Thyroid gland (tissue), 4 donors: ENCODE data around the gene LRRC27. TPM values are rescaled to one million over a fixed set of nuclear protein-coding genes. Genes with fewer than 3 reads are reported as not detected.

Source experiments
- DNase-seq, 2 donors: peaks; one replicate each; pipeline ENCODE4 v3.0.0-alpha.2; 2019
- H3K27ac ChIP-seq, 3 donors: fragments of 200-600 bp; sonication (generic); 1 replicate in 2 of 3; 2 replicates in 1 of 3; pipeline ENCODE4 v1.5.1; 2016 to 2019; ENCODE audit warnings: mild to moderate bottlenecking in 1 of 3, moderate library complexity in 1 of 3
- H3K27me3 ChIP-seq: fragments of 200-600 bp; sonication (generic); one replicate; pipeline ENCODE4 v1.5.1; 2019
- H3K36me3 ChIP-seq, 2 donors: fragments of 200-600 bp; sonication (generic); one replicate each; pipeline ENCODE4 v1.5.1; 2016 to 2019
- H3K4me1 ChIP-seq, 2 donors: fragments of 200-600 bp; sonication (generic); one replicate each; pipeline ENCODE4 v1.5.1; 2017 to 2019
- H3K4me3 ChIP-seq, 3 donors: fragments of 200-600 bp; sonication (generic); replicated peaks in 1 of 3; 1 replicate in 2 of 3; 2 replicates in 1 of 3; pipeline ENCODE4 v1.5.1; 2016; ENCODE audit warnings: mild to moderate bottlenecking in 1 of 3
- H3K9me3 ChIP-seq: fragments of 200-600 bp; sonication (generic); one replicate; pipeline ENCODE4 v1.5.1; 2017
- POLR2A ChIP-seq, 2 donors: fragments of 450-650 bp; IDR thresholded peaks; one replicate each; pipeline ENCODE4 v1.6.1; 2017; ENCODE audit warnings: antibody characterized with exemption in 2 of 2, mild to moderate bottlenecking in 2 of 2, moderate library complexity in 1 of 2
- WGBS, 2 donors: methylation state at CpG; one replicate each; pipeline ENCODE4 v1.1.5; 2017; 5-methylcytosine and 5-hydroxymethylcytosine counted together
- intact Hi-C: fragments of 100-400 bp; cut with DNase I; formaldehyde crosslinking; loops from one replicate; pipeline ENCODE4 v1.15.1; 2023
- total RNA-seq, 4 donors: library from RNA; depleted of rRNA; stranded (reverse); fragments of >200 nt; gene quantifications; one replicate each; pipeline ENCODE4 v1.2.3, GENCODE V29; 2016
- TF ChIP-seq, protein P1 (sequence below), 6 experiments: fragments of 200-600 bp in 3 of 6; fragments of 450-650 bp in 3 of 6; sonication (generic) in 3 of 6; IDR thresholded peaks; one replicate each; pipeline ENCODE4 v1.5.1; 2016 to 2019; ENCODE audit warnings: antibody characterized with exemption in 6 of 6, mild to moderate bottlenecking in 2 of 6, inconsistent platforms in 1 of 6, moderate library complexity in 1 of 6

Gene LRRC27
- total RNA-seq, 4 donors from 2014 or later, result 14.0 to 24.4 (median 19.4) TPM

DNA sequence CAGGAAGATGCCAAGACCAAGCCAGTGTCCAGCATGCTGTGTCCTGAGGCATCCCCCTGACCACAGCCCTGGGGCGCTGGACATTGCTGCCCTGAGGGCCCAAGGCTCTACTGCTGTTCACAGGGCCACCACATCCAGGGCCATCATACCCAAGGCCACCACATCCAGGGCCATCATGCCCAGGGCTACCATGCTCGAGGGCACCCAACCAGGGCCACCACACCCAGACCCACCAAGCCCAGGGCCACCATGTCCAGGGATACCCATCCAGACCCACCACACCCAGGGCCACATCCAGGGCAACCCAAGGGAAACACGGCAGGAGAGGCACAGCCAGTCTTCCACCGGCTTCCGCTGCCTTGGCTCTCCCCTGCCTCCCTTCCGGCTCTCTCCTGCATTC, 41.4 kb upstream of the LRRC27 start:
- Histone ChIP-seq H3K27ac (no peak overlapping the region), H3K36me3 (no peaks in the 10 kb centered on the region), H3K27me3 (no peaks in the 10 kb centered on the region), H3K4me1 (peaks cover 6 to 15% of the 10 kb centered on the region in 2 donors), H3K4me3 (no peak overlapping the region), H3K9me3 (no peaks in the 10 kb centered on the region)
- TF ChIP-seq POLR2A (IDR thresholded peaks at IDR 0.05), result no peak
- TF ChIP-seq, protein P1, sequence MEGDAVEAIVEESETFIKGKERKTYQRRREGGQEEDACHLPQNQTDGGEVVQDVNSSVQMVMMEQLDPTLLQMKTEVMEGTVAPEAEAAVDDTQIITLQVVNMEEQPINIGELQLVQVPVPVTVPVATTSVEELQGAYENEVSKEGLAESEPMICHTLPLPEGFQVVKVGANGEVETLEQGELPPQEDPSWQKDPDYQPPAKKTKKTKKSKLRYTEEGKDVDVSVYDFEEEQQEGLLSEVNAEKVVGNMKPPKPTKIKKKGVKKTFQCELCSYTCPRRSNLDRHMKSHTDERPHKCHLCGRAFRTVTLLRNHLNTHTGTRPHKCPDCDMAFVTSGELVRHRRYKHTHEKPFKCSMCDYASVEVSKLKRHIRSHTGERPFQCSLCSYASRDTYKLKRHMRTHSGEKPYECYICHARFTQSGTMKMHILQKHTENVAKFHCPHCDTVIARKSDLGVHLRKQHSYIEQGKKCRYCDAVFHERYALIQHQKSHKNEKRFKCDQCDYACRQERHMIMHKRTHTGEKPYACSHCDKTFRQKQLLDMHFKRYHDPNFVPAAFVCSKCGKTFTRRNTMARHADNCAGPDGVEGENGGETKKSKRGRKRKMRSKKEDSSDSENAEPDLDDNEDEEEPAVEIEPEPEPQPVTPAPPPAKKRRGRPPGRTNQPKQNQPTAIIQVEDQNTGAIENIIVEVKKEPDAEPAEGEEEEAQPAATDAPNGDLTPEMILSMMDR (IDR thresholded peaks at IDR 0.05), result no peak
- 93 to 97% methylated on average over 4 to 5 of the region's 6 CpGs for WGBS, 2 donors
- intact Hi-C loops, result no loop called here
- DNase-seq, result no peak

GRCh38 chr10:132291826-132292225, 40.2 kb upstream of the LRRC27 start:
- no peak for TF ChIP-seq POLR2A (IDR thresholded peaks at IDR 0.05)
- TF ChIP-seq, protein P1 (IDR thresholded peaks at IDR 0.05), result no peak
- no peaks in the 10 kb centered on the region for H3K27me3 ChIP-seq
- no peaks in the 10 kb centered on the region for H3K9me3 ChIP-seq
- DNase-seq, result no peak
- H3K4me1 ChIP-seq, result peaks cover 6 to 15% of the 10 kb centered on the region in 2 donors
- intact Hi-C loops, result no loop called here
- H3K36me3 ChIP-seq, result no peaks in the 10 kb centered on the region
- H3K4me3 ChIP-seq, result no peak overlapping the region
- no peak overlapping the region for H3K27ac ChIP-seq
- WGBS, 2 donors, result 79 to 83% methylated on average over 4 to 5 of the region's 5 CpGs

GRCh38 chr10:132292287-132293200, 39.4 kb upstream of the LRRC27 start:
- H3K4me3 ChIP-seq, result no peak overlapping the region
- intact Hi-C loops, result no loop called here
- WGBS, 2 donors, result 59 to 74% methylated on average over 16 to 29 of the region's 30 CpGs
- H3K9me3 ChIP-seq, result no peaks in the 10 kb centered on the region
- no peaks in the 10 kb centered on the region for H3K36me3 ChIP-seq
- TF ChIP-seq POLR2A (IDR thresholded peaks at IDR 0.05), result no peak
- TF ChIP-seq, protein P1 (IDR thresholded peaks at IDR 0.05), result no peak
- H3K27me3 ChIP-seq, result no peaks in the 10 kb centered on the region
- no peak overlapping the region for H3K27ac ChIP-seq
- DNase-seq, result no peak
- peaks cover 6 to 15% of the 10 kb centered on the region in 2 donors for H3K4me1 ChIP-seq

DNA sequence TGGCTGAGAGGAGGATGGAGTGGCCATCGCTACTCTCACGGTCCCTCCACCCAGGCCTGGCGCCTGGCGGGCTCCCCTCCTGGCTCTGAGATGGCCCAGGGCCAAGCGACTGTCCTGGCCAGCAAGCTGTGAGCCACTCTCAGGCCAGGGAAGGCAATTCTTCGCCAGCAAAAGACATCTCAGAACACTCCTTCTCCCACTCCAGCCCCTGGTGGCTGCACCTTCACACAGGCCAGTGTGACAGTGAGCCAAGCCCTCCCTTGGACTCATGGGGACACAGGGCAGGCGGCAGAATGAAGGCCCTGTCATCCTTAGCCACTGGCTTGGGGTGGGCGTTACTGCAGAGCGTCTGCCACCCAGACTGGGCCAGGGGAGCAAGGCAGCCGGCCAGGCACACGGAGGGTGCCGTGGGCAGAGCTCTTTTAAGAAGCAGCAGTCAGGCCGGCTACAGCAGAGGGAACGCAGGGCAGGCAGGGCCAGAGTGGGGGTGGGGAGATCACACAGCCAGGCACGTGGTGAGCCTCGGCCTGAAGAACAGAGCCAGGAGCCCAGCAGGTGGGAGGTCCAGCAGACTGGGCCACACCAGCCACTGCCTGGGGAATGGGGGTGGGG, 38.7 kb upstream of the LRRC27 start:
- H3K4me1 ChIP-seq, result peaks cover 6 to 15% of the 10 kb centered on the region in 2 donors
- no peaks in the 10 kb centered on the region for H3K36me3 ChIP-seq
- TF ChIP-seq, protein P1 (IDR thresholded peaks at IDR 0.05), result peak in 4 of 6 experiments; percentile 12 to 35 (median 17)
- no peak for TF ChIP-seq POLR2A (IDR thresholded peaks at IDR 0.05)
- H3K27me3 ChIP-seq, result no peaks in the 10 kb centered on the region
- peak; percentile 83 to 90 for DNase-seq
- H3K9me3 ChIP-seq, result no peaks in the 10 kb centered on the region
- 24% methylated on average over 13 of the region's 16 CpGs; no CpG with 5 or more reads in 1 of the 2 donors for whole genome bisulfite sequencing, 2 donors
- peak overlapping the region in 1 of 3 donors; percentile 44 for H3K27ac ChIP-seq
- H3K4me3 ChIP-seq, result no peak overlapping the region
- intact Hi-C loops, result no loop called here
